Tibial nerve (tissue), 3 donors: ENCODE results near the gene HIBADH.

Experiments used
- CTCF ChIP-seq, 5 experiments: fragments of 200-600 bp in 3 of 5; fragments of 450-650 bp in 2 of 5; sonication (generic) in 3 of 5; IDR thresholded peaks; one replicate each; pipeline ENCODE4 v1.5.1; 2016 to 2019; ENCODE audit warnings: antibody characterized with exemption in 5 of 5, mild to moderate bottlenecking in 3 of 5, moderate library complexity in 2 of 5
- POLR2A ChIP-seq, 2 donors: fragments of 450-650 bp; IDR thresholded peaks; one replicate each; pipeline ENCODE4 v1.6.1; 2017; ENCODE audit warnings: antibody characterized with exemption in 2 of 2, mild to moderate bottlenecking in 2 of 2, moderate library complexity in 2 of 2

- no peak for TF ChIP-seq CTCF (IDR thresholded peaks at IDR 0.05)
- no peak for TF ChIP-seq POLR2A (IDR thresholded peaks at IDR 0.05)
These were observed 46.7 kb upstream of the HIBADH start for GRCh38 chr7:27709137-27710075.
